Measurements from ENCODE around the gene CCAR1. TPM values are rescaled to one million over a fixed set of nuclear protein-coding genes. Genes with fewer than 3 reads are reported as not detected.

CCAR1 gene
- total and polyA plus RNA-seq, 10 of the 15 experiments (the other 5 are each of a cell fraction or from before 2014, with no cell fraction given) = 35.5 to 124 (median 79.0) TPM

DNA sequence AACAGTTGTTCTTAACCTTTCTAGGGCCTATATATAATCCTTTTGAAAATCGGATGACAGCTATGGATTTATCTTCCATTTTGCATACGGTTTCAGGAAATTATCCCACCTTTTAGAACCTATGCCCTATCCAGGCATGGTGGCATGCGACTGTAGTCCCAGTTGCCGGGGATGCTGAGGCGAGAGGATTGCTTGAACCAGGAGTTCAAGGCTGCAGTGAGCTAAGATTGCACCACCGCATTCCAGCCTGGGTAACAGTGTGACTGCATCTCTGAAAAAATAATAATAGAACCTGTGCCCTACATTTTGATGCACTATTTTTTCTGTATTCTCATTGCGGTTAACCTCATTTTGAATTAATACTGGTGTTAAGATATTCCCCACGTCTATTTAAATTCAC, 11.6 kb downstream of the CCAR1 start:
- no peak for TF ChIP-seq NFYB (IDR thresholded peaks at IDR 0.05; ENCODE audit: insufficient read depth, low read depth, low read length)
- no peak for TF ChIP-seq ZNF274 (IDR thresholded peaks at IDR 0.05; ENCODE audit: insufficient read depth, insufficient read length)
- no peak for TF ChIP-seq MTA2 (IDR thresholded peaks at IDR 0.05; ENCODE audit: low read depth)
- TF ChIP-seq BRCA1 (IDR thresholded peaks at IDR 0.05; ENCODE audit: low read depth, low read length) = no peak
- no peak for TF ChIP-seq JUND (IDR thresholded peaks at IDR 0.05; ENCODE audit: low read depth, low read length)
- TF ChIP-seq YY1 (IDR thresholded peaks at IDR 0.05; ENCODE audit: low read depth, low read length) = no peak
- no peak for TF ChIP-seq RCOR1 (conservative IDR thresholded peaks at IDR 0.05; ENCODE audit: low read depth, low read length)
- TF ChIP-seq POLR2AphosphoS5 (IDR thresholded peaks at IDR 0.05; ENCODE audit: low read length) = no peak
- H3K27me3 ChIP-seq (replicated peaks in 1 of 2; ENCODE audit: control insufficient read depth in 2 of 2, insufficient read depth in 2 of 2, low read length in 1 of 2) = no peaks in the 10 kb centered on the region
- ChIA-PET CTCF (interaction anchor here (0.6 kb wide), 1 partner anchor 32 kb away, joined by 3 read pairs; no protein-coding TSS in a partner anchor), RAD21 (ENCODE audit: unreplicated experiment) (no interaction called here), POLR2A (no interaction called here), SMC1A (ENCODE audit: uncharacterized antibody, unreplicated experiment) (interaction anchor here (0.9 kb wide), 1 partner anchor 8 kb away, joined by 3 read pairs; no protein-coding TSS in a partner anchor)
- no peak overlapping the region for H2AFZ ChIP-seq (ENCODE audit: control insufficient read depth, low read depth, low read length)
- no peaks in the 10 kb centered on the region for H3K4me1 ChIP-seq (ENCODE audit: control insufficient read depth, insufficient read depth, low read length)
- in situ Hi-C loops (cut with MboI) = no loop called here
- ATAC-seq = no peak
- peaks cover 3% of the 10 kb centered on the region for H3K79me2 ChIP-seq (ENCODE audit: control insufficient read depth, insufficient read depth, low read length)
- WGBS (ENCODE audit: insufficient coverage, insufficient replicate concordance, low lambda C conversion rate, missing lambda C conversion rate) = 97% methylated on average over 8 of the region's 8 CpGs
- no TSS peak for BruUV-seq (replicated peaks)
- no peak overlapping the region for H3K9ac ChIP-seq (ENCODE audit: control insufficient read depth, insufficient read depth, low read length)
- no peaks in the 10 kb centered on the region for H3K9me3 ChIP-seq (replicated peaks; ENCODE audit: control insufficient read depth, insufficient read depth, low read length)
- peaks cover 5 to 27% of the 10 kb centered on the region in 2 experiments for H3K36me3 ChIP-seq (ENCODE audit: control insufficient read depth in 2 of 2, insufficient read depth in 2 of 2, low read length in 1 of 2)
- no peak overlapping the region for H3K4me3 ChIP-seq
- no peak for FAIRE-seq
- DNase-seq (ENCODE audit: low read depth, low spot score) = no peak
- no peak overlapping the region for H3K4me2 ChIP-seq (ENCODE audit: control insufficient read depth, insufficient read depth)
- intact Hi-C loops (cut with micrococcal nuclease; ENCODE audit: unreplicated experiment) = no loop called here
- no peak overlapping the region for H3K27ac ChIP-seq (ENCODE audit: control insufficient read depth, insufficient read depth)
- H4K20me1 ChIP-seq (ENCODE audit: control insufficient read depth, insufficient read depth) = no peaks in the 10 kb centered on the region

DNA sequence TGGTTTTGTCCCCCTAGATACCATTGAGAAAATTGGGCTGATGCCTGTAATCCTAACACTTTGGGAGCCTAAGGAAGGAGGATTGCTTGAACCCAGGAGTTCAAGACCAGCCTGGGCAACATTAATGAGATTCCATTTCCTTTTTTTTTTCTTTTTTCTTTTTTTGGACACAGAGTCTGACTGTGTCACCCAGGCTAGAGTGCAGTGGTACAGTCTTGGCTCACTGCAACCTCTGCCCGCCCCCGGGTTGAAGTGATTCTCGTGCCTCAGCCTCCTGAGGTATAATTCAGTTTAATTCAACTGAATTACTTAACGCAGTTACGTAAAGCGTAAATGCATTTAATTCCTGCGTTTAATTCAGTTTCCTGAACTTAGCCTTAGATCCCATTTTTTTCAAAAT, 13.3 kb downstream of the CCAR1 start:
- peaks cover 3% of the 10 kb centered on the region for H3K79me2 ChIP-seq (ENCODE audit: control insufficient read depth, insufficient read depth, low read length)
- in situ Hi-C loops (cut with MboI) = no loop called here
- intact Hi-C loops (cut with micrococcal nuclease; ENCODE audit: unreplicated experiment) = no loop called here
- H3K4me2 ChIP-seq (ENCODE audit: control insufficient read depth, insufficient read depth) = no peak overlapping the region
- RAD21 ChIA-PET (ENCODE audit: unreplicated experiment) = no interaction called here
- SMC1A ChIA-PET (ENCODE audit: uncharacterized antibody, unreplicated experiment) = interaction anchor here (0.7 kb wide), 1 partner anchor 825 kb away, joined by 3 read pairs; no protein-coding TSS in a partner anchor
- POLR2A ChIA-PET = no interaction called here
- no peak overlapping the region for H2AFZ ChIP-seq (ENCODE audit: control insufficient read depth, low read depth, low read length)
- H3K27ac ChIP-seq (ENCODE audit: control insufficient read depth, insufficient read depth) = no peak overlapping the region
- WGBS (ENCODE audit: insufficient coverage, insufficient replicate concordance, low lambda C conversion rate, missing lambda C conversion rate) = 100% methylated on average over 7 of the region's 7 CpGs
- H3K9me3 ChIP-seq (replicated peaks; ENCODE audit: control insufficient read depth, insufficient read depth, low read length) = no peaks in the 10 kb centered on the region
- DNase-seq (ENCODE audit: low read depth, low spot score) (no peak), FAIRE-seq (no peak), ATAC-seq (no peak)
- no peaks in the 10 kb centered on the region for H3K4me1 ChIP-seq (ENCODE audit: control insufficient read depth, insufficient read depth, low read length)
- no TSS peak for BruUV-seq (replicated peaks)
- H3K9ac ChIP-seq (ENCODE audit: control insufficient read depth, insufficient read depth, low read length) = no peak overlapping the region
- peaks cover 5 to 27% of the 10 kb centered on the region in 2 experiments for H3K36me3 ChIP-seq (ENCODE audit: control insufficient read depth in 2 of 2, insufficient read depth in 2 of 2, low read length in 1 of 2)
- no peak overlapping the region for H3K4me3 ChIP-seq
- CTCF ChIA-PET = interaction anchor here (1.0 kb wide), 1 partner anchor 10 kb away, joined by 3 read pairs; no protein-coding TSS in a partner anchor
- H3K27me3 ChIP-seq (replicated peaks in 1 of 2; ENCODE audit: control insufficient read depth in 2 of 2, insufficient read depth in 2 of 2, low read length in 1 of 2) = no peaks in the 10 kb centered on the region
- H4K20me1 ChIP-seq (ENCODE audit: control insufficient read depth, insufficient read depth) = no peaks in the 10 kb centered on the region
- TF ChIP-seq, protein P1, sequence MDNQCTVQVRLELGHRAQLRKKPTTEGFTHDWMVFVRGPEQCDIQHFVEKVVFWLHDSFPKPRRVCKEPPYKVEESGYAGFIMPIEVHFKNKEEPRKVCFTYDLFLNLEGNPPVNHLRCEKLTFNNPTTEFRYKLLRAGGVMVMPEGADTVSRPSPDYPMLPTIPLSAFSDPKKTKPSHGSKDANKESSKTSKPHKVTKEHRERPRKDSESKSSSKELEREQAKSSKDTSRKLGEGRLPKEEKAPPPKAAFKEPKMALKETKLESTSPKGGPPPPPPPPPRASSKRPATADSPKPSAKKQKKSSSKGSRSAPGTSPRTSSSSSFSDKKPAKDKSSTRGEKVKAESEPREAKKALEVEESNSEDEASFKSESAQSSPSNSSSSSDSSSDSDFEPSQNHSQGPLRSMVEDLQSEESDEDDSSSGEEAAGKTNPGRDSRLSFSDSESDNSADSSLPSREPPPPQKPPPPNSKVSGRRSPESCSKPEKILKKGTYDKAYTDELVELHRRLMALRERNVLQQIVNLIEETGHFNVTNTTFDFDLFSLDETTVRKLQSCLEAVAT (IDR thresholded peaks at IDR 0.05) = no peak
- TF ChIP-seq, protein P2, sequence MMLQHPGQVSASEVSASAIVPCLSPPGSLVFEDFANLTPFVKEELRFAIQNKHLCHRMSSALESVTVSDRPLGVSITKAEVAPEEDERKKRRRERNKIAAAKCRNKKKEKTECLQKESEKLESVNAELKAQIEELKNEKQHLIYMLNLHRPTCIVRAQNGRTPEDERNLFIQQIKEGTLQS (IDR thresholded peaks at IDR 0.05; ENCODE audit: borderline replicate concordance, extremely low read depth, low read depth, low read length) = no peak
- TF ChIP-seq SMAD1 (IDR thresholded peaks at IDR 0.05; ENCODE audit: low read depth, partially characterized antibody) (no peak), SRF (IDR thresholded peaks at IDR 0.05; ENCODE audit: low read depth in 2 of 2, low read length in 2 of 2) (no peak), MTA2 (IDR thresholded peaks at IDR 0.05; ENCODE audit: low read depth) (no peak), TCF7 (IDR thresholded peaks at IDR 0.05; ENCODE audit: borderline replicate concordance) (no peak), CHD1 (IDR thresholded peaks at IDR 0.05; ENCODE audit: low read depth, low read length) (no peak), BACH1 (IDR thresholded peaks at IDR 0.05; ENCODE audit: borderline replicate concordance) (no peak), ZZZ3 (IDR thresholded peaks at IDR 0.05; ENCODE audit: control insufficient read depth, insufficient read length, low read depth) (no peak), SUZ12 (IDR thresholded peaks at IDR 0.05; ENCODE audit: unreplicated experiment) (no peak)
- TF ChIP-seq, protein P3, sequence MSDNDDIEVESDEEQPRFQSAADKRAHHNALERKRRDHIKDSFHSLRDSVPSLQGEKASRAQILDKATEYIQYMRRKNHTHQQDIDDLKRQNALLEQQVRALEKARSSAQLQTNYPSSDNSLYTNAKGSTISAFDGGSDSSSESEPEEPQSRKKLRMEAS (IDR thresholded peaks at IDR 0.05; ENCODE audit: low read depth, low read length) = no peak
